Natural killer cell (primary cell): Measurements from ENCODE around the gene SLC30A1. TPM values are rescaled to one million over a fixed set of nuclear protein-coding genes. Genes with fewer than 3 reads are reported as not detected.

Experiments
- ATAC-seq, 3 donors: fragments of 150-1000 bp in 2 of 3; fragments of 200-7000 bp in 1 of 3; cut with Tn5 transposase; 1 replicate in 1 of 3; 2 replicates in 2 of 3; pipeline ENCODE4 v1.10.0; 2021; ENCODE audit warnings: mild to moderate bottlenecking in 2 of 3, moderate library complexity in 2 of 3
- DNase-seq, 2 donors: peaks; one replicate each; pipeline versions ENCODE4 v3.0.0 to v3.0.0-alpha.2; 2013 to 2021; ENCODE audit warnings: mixed read lengths in 1 of 2
- H3K27ac ChIP-seq: one replicate; pipeline ENCODE4 v1.5.1; 2013; ENCODE audit warnings: mild to moderate bottlenecking, low read length
- H3K27me3 ChIP-seq: one replicate; pipeline ENCODE4 v1.6.1; 2013; ENCODE audit warnings: low read length; ENCODE audit not compliant: control insufficient read depth, insufficient read depth
- H3K36me3 ChIP-seq: one replicate; pipeline ENCODE4 v1.6.1; 2013; ENCODE audit warnings: low read length; ENCODE audit not compliant: control insufficient read depth, insufficient read depth
- H3K4me1 ChIP-seq: one replicate; pipeline ENCODE4 v1.6.1; 2013; ENCODE audit warnings: low read length; ENCODE audit not compliant: control insufficient read depth, insufficient read depth
- H3K4me3 ChIP-seq: one replicate; pipeline ENCODE4 v1.5.1; 2013; ENCODE audit warnings: low read length
- H3K9me3 ChIP-seq: one replicate; pipeline ENCODE4 v1.6.1; 2013; ENCODE audit warnings: low read length; ENCODE audit not compliant: control insufficient read depth, insufficient read depth
- H3K27ac Mint-ChIP-seq, 2 donors: one replicate each; pipeline ENCODE4 v1.8.0; 2022; ENCODE audit warnings: mild to moderate bottlenecking in 2 of 2, mixed read lengths in 2 of 2, moderate library complexity in 1 of 2
- H3K27me3 Mint-ChIP-seq, 2 donors: one replicate each; pipeline ENCODE4 v1.8.0; 2022; ENCODE audit warnings: low read depth in 2 of 2, mixed read lengths in 2 of 2
- H3K36me3 Mint-ChIP-seq: one replicate; pipeline ENCODE4 v1.8.0; 2022; ENCODE audit warnings: mixed read lengths
- H3K4me1 Mint-ChIP-seq, 2 donors: one replicate each; pipeline ENCODE4 v1.8.0; 2022; ENCODE audit warnings: mixed read lengths in 2 of 2
- H3K4me3 Mint-ChIP-seq: one replicate; pipeline ENCODE4 v1.8.0; 2022; ENCODE audit warnings: mild to moderate bottlenecking, moderate library complexity, mixed read lengths
- H3K9me3 Mint-ChIP-seq, 2 donors: one replicate each; pipeline ENCODE4 v1.8.0; 2022; ENCODE audit warnings: mixed read lengths in 2 of 2
- CTCF ChIP-seq: fragments of 200-600 bp; IDR thresholded peaks from one replicate; pipeline ENCODE4 v1.8.0; 2022; ENCODE audit warnings: antibody characterized with exemption
- whole genome bisulfite sequencing: methylation state at CpG from one replicate; pipeline ENCODE4 v1.1.7; 2013; ENCODE audit warnings: missing lambda C conversion rate; ENCODE audit not compliant: insufficient coverage; 5-methylcytosine and 5-hydroxymethylcytosine counted together
- intact Hi-C: fragments of 100-400 bp; cut with micrococcal nuclease; formaldehyde crosslinking; loops from one replicate; pipeline ENCODE4 v1.14.2; 2022
- total RNA-seq, 4 donors: library from RNA; stranded (reverse); fragments of 120-200 nt in 1 of 4; gene quantifications; one replicate each; pipeline versions ENCODE4 v1.2.3 to v1.2.4, GENCODE V29; 2013 to 2022

SLC30A1 gene
- total RNA-seq, 3 donors from 2014 or later (not counting 1 experiment from before 2014, with no cell fraction given): 8.4 to 16.0 (median 12.1) TPM

DNA sequence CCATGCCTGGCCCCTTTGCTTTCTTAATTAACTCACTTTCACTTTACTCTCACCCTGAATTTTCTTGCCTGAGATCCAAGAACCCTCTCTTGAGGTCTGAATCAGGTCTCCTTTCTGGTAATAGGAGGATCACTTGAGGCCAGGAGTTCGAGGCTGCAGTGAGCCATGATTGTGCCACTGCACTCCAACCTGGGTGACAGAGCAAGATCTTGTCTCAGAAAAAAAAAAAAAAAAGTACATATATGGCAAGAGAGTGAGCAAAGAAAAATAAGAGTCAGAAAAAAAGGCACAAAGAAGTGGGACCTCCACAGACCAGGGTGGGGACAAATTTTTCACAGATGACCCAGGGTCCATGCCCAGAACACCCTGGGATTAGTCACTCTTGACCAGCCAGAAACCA, 52.9 kb downstream of the SLC30A1 start:
- Histone ChIP-seq H3K27me3 (no peaks in the 10 kb centered on the region), H3K27ac (no peak overlapping the region), H3K9me3 (no peaks in the 10 kb centered on the region), H3K4me1 (peaks cover 4% of the 10 kb centered on the region), H3K4me3 (no peak overlapping the region), H3K36me3 (no peaks in the 10 kb centered on the region)
- H3K4me1 Mint-ChIP-seq: peaks cover 0 to 4% of the 10 kb centered on the region in 2 donors
- 35% methylated on average over 1 of the region's 1 CpG for WGBS
- H3K4me3 Mint-ChIP-seq: no peak overlapping the region
- no peaks in the 10 kb centered on the region for H3K36me3 Mint-ChIP-seq
- intact Hi-C loops: no loop called here
- no peak for TF ChIP-seq CTCF
- H3K27me3 Mint-ChIP-seq: peaks cover 0 to 8% of the 10 kb centered on the region in 2 donors
- no peaks in the 10 kb centered on the region for H3K9me3 Mint-ChIP-seq
- no peak overlapping the region for H3K27ac Mint-ChIP-seq
- no peak for ATAC-seq
- no peak for DNase-seq

DNA sequence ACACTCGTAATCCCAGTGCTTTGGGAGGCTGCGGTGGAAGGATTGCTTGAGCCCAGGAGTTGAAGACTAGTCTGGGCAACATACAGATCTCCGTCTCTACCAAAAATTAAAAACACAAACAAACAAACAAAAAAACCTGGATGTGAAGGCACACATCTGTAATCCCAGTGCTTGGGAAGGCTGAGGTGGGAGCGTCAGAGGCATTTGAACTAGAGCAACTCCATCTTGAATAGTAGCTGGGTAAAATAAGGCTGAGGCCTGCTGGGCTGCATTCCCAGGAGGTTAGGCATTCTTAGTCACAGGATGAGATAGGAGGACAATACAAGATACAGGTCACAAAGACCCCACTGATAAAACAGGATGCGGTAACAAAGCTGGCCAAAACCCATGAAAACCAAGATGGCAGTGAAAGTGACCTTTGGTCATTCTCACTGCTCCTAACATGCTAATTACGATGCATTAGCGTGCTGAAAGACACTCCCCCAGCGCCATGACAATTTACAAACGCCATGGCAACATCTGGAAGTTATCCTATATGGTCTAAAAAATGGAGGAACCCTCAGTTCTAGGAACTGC, 53.8 kb downstream of the SLC30A1 start:
- intact Hi-C loops: no loop called here
- TF ChIP-seq CTCF: no peak
- Histone ChIP-seq H3K36me3 (no peaks in the 10 kb centered on the region), H3K27me3 (no peaks in the 10 kb centered on the region), H3K4me1 (peaks cover 4% of the 10 kb centered on the region), H3K9me3 (no peaks in the 10 kb centered on the region), H3K27ac (no peak overlapping the region), H3K4me3 (no peak overlapping the region)
- Mint-ChIP-seq H3K27me3 (peaks cover 0 to 8% of the 10 kb centered on the region in 2 donors), H3K27ac (no peak overlapping the region), H3K36me3 (no peaks in the 10 kb centered on the region), H3K4me3 (no peak overlapping the region), H3K9me3 (no peaks in the 10 kb centered on the region), H3K4me1 (peaks cover 0 to 4% of the 10 kb centered on the region in 2 donors)
- ATAC-seq (no peak), DNase-seq (no peak)
- 96% methylated on average over 8 of the region's 9 CpGs for WGBS

- Histone ChIP-seq H3K27me3 (no peaks in the 10 kb centered on the region), H3K4me3 (no peak overlapping the region), H3K9me3 (no peaks in the 10 kb centered on the region), H3K27ac (no peak overlapping the region), H3K4me1 (peaks cover 4% of the 10 kb centered on the region), H3K36me3 (no peaks in the 10 kb centered on the region)
- ATAC-seq (no peak), DNase-seq (no peak)
- WGBS: 92% methylated on average over 10 of the region's 10 CpGs
- Mint-ChIP-seq H3K4me3 (no peak overlapping the region), H3K27ac (no peak overlapping the region), H3K36me3 (no peaks in the 10 kb centered on the region), H3K9me3 (no peaks in the 10 kb centered on the region), H3K27me3 (peaks cover 0 to 9% of the 10 kb centered on the region in 2 donors), H3K4me1 (peaks cover 0 to 4% of the 10 kb centered on the region in 2 donors)
- intact Hi-C loops: no loop called here
- no peak for TF ChIP-seq CTCF
Observed at GRCh38 chr1:211524521-211524920, 54.4 kb downstream of the SLC30A1 start.

- Histone ChIP-seq H3K36me3 (no peaks in the 10 kb centered on the region), H3K4me3 (no peak overlapping the region), H3K27ac (no peak overlapping the region), H3K9me3 (no peaks in the 10 kb centered on the region), H3K27me3 (no peaks in the 10 kb centered on the region), H3K4me1 (peaks cover 10% of the 10 kb centered on the region)
- ATAC-seq (no peak), DNase-seq (no peak)
- Mint-ChIP-seq H3K36me3 (no peaks in the 10 kb centered on the region), H3K4me3 (no peak overlapping the region), H3K4me1 (peaks cover 2 to 5% of the 10 kb centered on the region in 2 donors), H3K27me3 (peaks cover 0 to 8% of the 10 kb centered on the region in 2 donors), H3K9me3 (no peaks in the 10 kb centered on the region), H3K27ac (no peak overlapping the region)
- no peak for TF ChIP-seq CTCF
- WGBS: 88% methylated on average over 1 of the region's 6 CpGs
- intact Hi-C loops: no loop called here
Observed at GRCh38 chr1:211522804-211523203, 56.2 kb downstream of the SLC30A1 start.
